HG03066 (cell line): ENCODE data around the gene SPOUT1.
A peak's percentile ranks its signal among the peaks of the same experiment; 100 is the strongest.
"Not testable (repeated sequence)": the region's sequence is repeated elsewhere in the genome, so short reads cannot be mapped to it uniquely, and the experiment has no call there.

Source experiments
- ATAC-seq: cut with Tn5 transposase; IDR thresholded peaks from one replicate; pipeline ENCODE4 v1.9.1; 2021; ENCODE audit warnings: low read depth; ENCODE audit not compliant: unreplicated experiment

Gene SPOUT1

DNA sequence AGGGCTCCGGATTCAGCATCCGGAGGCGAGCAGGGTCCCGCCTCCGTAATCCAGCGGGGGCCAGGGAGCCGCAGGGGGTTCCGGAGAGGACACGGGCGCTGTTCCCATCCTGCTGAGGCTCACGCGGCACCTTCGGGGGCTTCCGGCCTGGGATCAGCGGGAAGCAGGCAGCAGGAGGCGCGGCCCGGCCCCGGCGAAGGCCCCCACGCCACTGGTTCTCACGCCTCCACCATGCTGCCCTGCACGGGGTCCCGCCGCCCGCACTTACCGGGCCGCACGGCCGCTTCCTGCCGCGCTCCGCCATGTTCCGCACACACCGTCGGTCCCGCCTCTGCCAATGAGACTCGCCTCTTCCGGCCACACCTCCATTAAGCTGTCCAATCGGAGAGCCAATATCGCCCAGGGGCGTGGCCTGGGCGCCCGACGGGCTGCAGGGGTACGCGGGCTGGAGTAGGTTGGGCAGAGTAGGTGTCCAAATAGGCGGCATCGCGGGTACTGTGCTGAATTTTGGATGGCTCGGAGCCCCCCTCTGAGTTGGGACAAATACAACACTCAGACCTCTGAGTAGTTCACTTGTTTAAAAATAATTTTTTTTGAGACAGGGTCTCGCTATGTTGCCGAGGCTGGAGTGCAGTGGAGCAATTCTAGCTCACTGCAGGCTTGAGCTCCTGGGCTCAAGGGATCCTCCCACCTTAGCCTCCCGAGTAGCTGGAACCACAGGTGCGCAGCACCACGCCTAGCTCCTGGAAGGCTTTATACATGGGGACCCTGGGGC, at the start of gene SPOUT1:
Gene SPOUT1 (minus strand): TSS at position 318 of the 775 bp plus-strand sequence. CDS start 14 bp downstream, at position 304.
- peak; percentile 97 for ATAC-seq

- no peak for ATAC-seq
Observed at GRCh38 chr9:128877852-128878251, 48.3 kb upstream of the SPOUT1 start.

GRCh38 chr9:128870941-128871265, 41.3 kb upstream of the SPOUT1 start:
- not testable (repeated sequence) for ATAC-seq

- no peak for ATAC-seq
Observed at GRCh38 chr9:128870128-128870940, 40.7 kb upstream of the SPOUT1 start.

- no peak for ATAC-seq
Observed at GRCh38 chr9:128863647-128864046, 34.1 kb upstream of the SPOUT1 start.

DNA sequence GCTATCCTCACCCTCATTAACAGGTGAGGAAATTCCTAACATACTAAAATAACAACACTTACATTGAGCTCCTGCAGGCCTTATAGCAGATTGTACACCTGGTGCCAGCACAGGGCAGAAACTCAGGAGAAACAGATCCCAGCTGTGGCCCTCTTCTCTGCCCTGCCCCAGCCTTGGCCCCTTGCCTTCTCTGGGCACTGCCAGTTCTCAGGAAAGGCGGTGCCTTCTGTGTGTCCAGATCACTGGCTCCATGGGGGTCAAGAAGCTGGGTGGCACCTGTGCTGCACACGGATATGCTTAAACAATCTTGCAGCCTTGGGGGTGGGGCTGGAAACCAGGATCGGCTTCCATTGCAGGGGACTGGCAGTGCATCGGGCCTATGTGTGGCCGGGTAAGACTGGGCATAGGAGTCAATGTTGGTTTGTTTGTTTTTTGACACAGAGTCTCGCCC, 32.8 kb upstream of the SPOUT1 start:
- ATAC-seq = no peak

- ATAC-seq = no peak
Observed at GRCh38 chr9:128861501-128861900, 31.9 kb upstream of the SPOUT1 start.

DNA sequence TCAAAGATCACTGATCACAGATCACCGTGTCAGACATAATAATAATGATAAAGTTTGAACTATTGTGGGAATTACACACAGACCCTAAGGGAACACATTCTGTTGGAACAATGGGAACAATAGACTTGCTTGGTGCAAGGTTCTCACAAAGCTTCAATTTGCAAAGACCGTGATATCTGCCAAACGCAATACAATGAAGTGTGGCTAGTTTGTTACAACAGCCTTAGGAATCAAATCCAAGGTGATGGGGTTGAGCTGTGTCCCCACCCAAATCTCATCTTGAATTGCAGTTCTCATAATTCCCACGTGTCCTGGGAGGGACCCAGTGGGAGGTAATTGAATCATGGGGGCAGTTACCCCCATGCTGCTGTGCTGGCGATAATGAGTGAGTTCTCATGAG, 31.3 kb upstream of the SPOUT1 start:
- ATAC-seq = no peak

GRCh38 chr9:128858476-128858875, 28.9 kb upstream of the SPOUT1 start:
- ATAC-seq = not testable (repeated sequence)

GRCh38 chr9:128854454-128854853, 24.9 kb upstream of the SPOUT1 start:
- not testable (repeated sequence) for ATAC-seq

DNA sequence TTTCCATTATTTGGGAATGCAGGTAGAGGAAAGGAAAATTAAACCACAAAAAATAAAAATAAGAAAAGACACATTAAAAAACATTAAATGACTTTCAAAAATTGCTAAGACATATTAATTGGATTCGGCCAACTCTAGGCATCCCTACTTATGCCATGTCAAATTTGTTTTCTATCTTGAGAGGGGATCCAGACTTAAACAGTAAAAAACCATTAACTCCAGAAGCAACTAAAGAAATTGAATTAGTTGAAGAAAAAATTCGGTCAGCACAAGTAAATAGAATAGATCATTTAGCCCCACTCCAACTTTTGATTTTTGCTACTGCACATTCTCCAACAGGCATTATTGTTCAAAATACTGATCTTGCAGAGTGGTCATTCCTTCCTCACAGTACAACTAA, 23.1 kb upstream of the SPOUT1 start:
- ATAC-seq = not testable (repeated sequence)

- not testable (repeated sequence) for ATAC-seq
Observed at GRCh38 chr9:128851779-128852600, 22.4 kb upstream of the SPOUT1 start.

- ATAC-seq = not testable (repeated sequence)
Observed at GRCh38 chr9:128851024-128851423, 21.4 kb upstream of the SPOUT1 start.

- ATAC-seq = no peak
Observed at GRCh38 chr9:128847803-128848202, 18.2 kb upstream of the SPOUT1 start.

GRCh38 chr9:128846680-128847030, 17.1 kb upstream of the SPOUT1 start:
- ATAC-seq = no peak

- ATAC-seq = no peak
Observed at GRCh38 chr9:128845186-128845931, 15.8 kb upstream of the SPOUT1 start.

DNA sequence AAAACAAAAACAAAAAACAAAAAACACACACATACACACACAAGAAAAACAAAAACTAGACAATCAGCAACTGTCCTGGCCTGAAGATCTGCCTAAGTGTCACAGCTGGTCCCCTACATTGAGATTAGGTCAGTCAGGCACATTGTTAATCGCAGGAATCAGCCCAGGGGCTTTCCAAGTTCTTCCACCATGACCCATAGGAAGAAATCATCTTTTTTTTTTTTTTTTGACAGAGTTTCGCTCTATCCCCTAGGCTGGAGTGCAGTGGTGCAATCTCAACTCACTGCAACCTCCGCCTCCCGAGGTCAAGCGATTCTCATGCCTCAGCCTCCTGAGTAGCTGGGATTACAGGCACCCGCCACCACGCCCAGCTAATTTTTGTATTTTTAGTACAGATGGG, 13.6 kb upstream of the SPOUT1 start:
- ATAC-seq = not testable (repeated sequence)

- no peak for ATAC-seq
Observed at GRCh38 chr9:128841694-128842492, 12.3 kb upstream of the SPOUT1 start.

GRCh38 chr9:128840524-128840923, 10.9 kb upstream of the SPOUT1 start:
- no peak for ATAC-seq
